Liver (tissue), 3 donors: ENCODE results near the gene NOS3.

Source experiments
- CTCF ChIP-seq: fragments of 150-350 bp; IDR thresholded peaks from 2 replicates; pipeline ENCODE4 v1.5.1; 2017; ENCODE audit warnings: improper control_type of control experiment, low read depth, low read length; ENCODE audit not compliant: missing input control
- EGR1 ChIP-seq, 2 donors: IDR thresholded peaks; 2 replicates each; pipeline ENCODE4 v1.6.1; 2016 to 2018; ENCODE audit warnings: antibody characterized with exemption in 2 of 2, low read depth in 2 of 2
- FOXA1 ChIP-seq: IDR thresholded peaks from 2 replicates; pipeline ENCODE4 v1.6.1; 2016; ENCODE audit warnings: antibody characterized with exemption
- MAX ChIP-seq: IDR thresholded peaks from 2 replicates; pipeline ENCODE4 v1.6.1; 2016; ENCODE audit warnings: antibody characterized with exemption
- REST ChIP-seq: IDR thresholded peaks from 2 replicates; pipeline ENCODE4 v1.6.1; 2016; ENCODE audit warnings: antibody characterized with exemption, mild to moderate bottlenecking
- SP1 ChIP-seq: IDR thresholded peaks from 2 replicates; pipeline ENCODE4 v1.6.1; 2018; ENCODE audit warnings: antibody characterized with exemption, mild to moderate bottlenecking
- YY1 ChIP-seq: IDR thresholded peaks from 2 replicates; pipeline ENCODE4 v1.6.1; 2016; ENCODE audit warnings: antibody characterized with exemption, mild to moderate bottlenecking
- ZBTB33 ChIP-seq: IDR thresholded peaks from 2 replicates; pipeline ENCODE4 v1.6.1; 2016; ENCODE audit warnings: antibody characterized with exemption
- donor health status: healthy.
- donor health status: healthy.

- TF ChIP-seq CTCF (no peak), YY1 (no peak), ZBTB33 (no peak), MAX (no peak), SP1 (no peak), REST (no peak), EGR1 (IDR thresholded peaks at IDR 0.05; ENCODE audit: low read depth in 2 of 2) (no peak), FOXA1 (no peak)
These were observed 33.4 kb upstream of the NOS3 start for GRCh38 chr7:150957133-150958020.
